ENCODE measurements around the gene AKAP9.
"Not testable (repeated sequence)": the region's sequence is repeated elsewhere in the genome, so short reads cannot be mapped to it uniquely, and the experiment has no call there.

The AKAP9 gene

GRCh38 chr7:91940572-91941341 is at the start of gene AKAP9:
Gene AKAP9, plus strand, starts transcription at chr7:91940862. Its CDS starts 238 bp downstream, at chr7:91941100.
- DNase-seq (ENCODE audit: low read depth) = peak; percentile 81

DNA sequence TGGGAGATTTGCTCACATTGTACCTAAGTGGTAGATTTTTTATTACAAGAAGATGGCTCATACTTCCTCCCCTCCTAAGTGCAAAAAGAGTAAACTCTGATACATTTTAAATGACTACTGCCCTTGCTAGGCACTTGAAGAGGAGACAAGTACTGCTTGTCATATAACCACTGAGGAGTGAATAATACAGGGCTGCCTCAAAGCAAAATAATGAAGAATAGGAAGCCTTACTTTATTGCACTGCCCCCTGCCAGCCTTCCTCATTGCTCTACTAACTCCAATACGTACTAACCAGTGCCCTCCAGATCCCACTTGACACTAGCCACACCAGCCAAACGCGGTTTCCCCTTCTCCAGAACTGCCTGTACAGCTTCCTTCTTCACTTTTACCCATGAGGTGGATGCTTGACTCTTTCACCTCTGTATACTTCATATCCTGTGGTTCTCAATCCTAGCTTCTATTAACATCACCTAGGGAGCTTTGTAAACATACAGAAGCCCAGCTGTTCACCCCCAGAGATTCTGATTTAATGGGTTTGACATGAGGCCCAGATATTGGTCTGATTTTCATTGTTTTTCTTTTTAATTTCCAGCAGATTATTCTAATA is 48.5 kb upstream of the AKAP9 start:
- DNase-seq (ENCODE audit: low read depth) = no peak

DNA sequence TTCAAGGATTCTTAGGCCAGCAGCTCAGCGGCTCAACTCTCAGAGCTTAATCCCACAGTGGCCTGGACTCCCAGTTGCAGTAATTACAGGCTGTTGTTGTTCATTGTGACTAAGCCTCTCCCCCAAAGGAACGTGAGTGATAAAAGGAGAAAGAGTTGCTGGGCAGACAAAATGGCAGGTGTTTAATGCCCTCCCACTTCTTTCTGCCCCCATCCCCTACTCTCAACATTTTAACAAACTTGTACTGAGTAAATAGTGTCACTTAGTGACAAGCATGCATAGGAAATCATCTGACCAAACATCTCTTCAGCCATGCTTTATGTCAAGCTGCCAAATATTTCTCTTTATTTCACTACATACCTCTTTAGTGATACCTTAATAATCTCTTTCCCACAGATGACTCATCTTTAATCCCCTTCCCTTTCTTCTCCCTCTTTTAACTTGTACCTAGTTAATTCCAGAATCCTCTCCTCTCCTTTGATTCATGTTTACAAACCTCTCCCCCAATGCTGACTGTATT is 47.8 kb upstream of the AKAP9 start:
- no peak for DNase-seq (ENCODE audit: low read depth)

DNA sequence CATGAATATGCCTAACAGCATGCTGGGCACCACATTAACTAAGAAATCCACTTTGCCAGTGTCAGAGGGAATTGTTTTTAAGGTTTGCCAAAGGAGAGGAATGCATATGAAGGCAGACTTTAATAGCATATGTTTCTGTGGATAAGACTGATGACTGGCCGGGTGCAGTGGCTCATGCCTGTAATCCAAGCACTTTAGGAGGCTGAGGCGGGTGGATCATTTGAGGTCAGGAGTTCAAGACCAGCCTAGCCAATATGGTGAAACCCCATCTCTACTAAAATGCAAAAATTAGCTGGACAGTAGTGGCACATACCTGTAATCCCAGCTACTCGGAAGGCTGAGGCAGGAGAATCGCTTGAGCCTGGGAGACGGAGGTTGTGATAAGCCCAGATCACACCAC is 47.0 kb upstream of the AKAP9 start:
- DNase-seq (ENCODE audit: low read depth) = not testable (repeated sequence)

GRCh38 chr7:91894781-91895480 is 45.7 kb upstream of the AKAP9 start:
- DNase-seq (ENCODE audit: low read depth) = no peak

DNA sequence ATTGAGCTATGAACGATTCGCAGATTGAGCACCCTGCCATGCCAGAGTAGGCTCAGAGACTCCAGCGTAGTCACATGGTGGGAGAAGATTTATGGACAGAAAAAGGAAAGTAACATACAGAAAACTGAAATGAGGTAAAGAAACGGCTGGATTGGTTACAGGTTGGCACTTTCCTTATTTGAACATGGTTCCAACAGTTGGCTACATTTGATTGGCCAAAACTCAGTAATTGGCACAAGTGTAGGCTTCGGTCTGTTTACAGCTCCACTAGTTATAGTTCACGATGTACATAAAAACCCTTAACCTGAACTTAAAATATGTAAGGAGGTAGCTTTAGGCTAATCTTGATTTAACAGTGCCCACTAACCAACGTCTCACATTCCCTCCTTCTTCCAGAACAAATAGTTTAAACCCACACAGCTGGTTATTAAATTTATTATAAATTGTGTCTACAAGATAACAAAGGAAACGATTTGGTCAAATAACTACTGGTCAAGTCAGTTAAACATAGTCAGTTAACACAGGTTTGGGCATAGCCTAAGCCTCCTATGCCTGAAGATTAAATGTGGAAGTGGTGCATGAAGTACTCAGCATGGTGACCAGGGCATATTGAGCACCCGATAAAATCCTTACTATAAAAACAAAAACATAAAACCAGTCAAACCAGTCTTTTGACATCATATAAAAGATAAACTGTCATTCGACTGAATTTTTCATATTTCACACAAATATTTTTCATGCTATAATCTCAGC is 42.2 kb upstream of the AKAP9 start:
- no peak for DNase-seq (ENCODE audit: low read depth)

DNA sequence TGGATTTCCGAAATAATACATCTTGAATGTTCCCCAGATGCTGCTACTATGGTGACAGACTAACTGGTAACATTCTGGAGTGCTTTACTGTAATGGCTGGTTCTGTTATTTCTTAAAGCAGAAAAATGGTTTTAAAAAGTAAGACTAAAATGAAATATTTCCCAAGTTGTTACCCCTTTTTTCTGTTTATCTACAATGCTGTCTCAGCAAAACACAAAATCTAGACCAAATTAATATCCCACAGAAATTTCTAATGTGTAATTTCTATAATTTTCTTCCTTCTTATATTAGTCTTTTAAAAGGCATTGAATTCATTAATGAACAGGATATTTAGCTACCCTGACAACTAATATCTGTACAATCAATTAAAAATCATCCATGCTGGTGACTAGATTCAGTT is 41.1 kb upstream of the AKAP9 start:
- no peak for DNase-seq (ENCODE audit: low read depth)

- no peak for DNase-seq (ENCODE audit: low read depth)
These were observed 30.5 kb upstream of the AKAP9 start for GRCh38 chr7:91910171-91910570.

- no peak for DNase-seq (ENCODE audit: low read depth)
These were observed 29.5 kb upstream of the AKAP9 start for GRCh38 chr7:91911121-91911520.

- DNase-seq (ENCODE audit: low read depth) = no peak
These were observed 28.2 kb upstream of the AKAP9 start for GRCh38 chr7:91912494-91912893.

DNA sequence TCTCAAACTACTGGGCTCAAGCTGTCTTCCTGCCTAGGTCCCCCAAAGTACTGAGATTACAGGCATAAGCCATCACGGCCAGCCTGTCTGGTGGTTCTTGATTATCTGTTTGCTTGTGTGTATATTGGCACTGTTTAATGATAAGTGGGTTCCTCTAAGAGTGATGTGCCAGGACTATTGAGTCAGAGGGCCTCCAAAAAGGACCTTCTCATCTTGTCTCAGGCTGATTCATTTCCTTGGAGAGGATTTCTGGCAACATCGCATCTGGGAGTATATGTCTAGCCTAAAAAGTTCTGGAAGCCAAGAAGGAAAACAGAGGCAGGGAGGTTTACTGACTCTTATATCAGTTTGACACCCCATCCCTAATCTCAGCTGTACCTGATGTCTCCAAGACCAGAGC is 27.1 kb upstream of the AKAP9 start:
- DNase-seq (ENCODE audit: low read depth) = no peak

DNA sequence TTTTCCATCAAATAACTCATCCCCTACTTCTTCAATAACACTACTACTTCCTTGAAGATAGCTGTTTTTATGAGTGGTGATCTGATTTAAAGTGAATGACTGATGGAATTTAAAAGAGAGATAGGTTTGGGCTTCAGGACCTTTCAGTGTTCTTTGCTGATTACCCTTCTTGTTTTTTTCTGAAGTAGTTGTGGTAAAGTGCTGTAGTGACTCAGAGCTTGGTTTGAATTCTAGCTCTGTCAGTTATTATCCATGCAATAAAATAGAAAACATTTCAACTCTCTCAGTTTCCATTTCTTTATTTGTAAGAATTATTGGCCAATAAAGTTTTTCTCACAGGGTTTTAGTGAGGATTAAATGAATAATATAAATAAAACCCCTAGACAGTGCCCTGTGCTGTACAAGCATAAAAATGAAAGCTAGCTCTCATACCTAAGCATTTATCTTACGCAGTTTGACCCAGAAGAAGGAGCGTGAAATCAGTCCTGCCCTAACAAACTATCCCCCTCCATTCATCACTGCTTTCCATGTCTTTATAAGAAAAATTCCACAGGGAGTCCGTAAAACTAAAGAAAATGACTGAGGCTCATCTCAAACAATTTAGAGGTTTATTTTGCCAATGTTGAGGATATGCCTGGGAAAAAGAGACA is 25.1 kb upstream of the AKAP9 start:
- DNase-seq (ENCODE audit: low read depth) = no peak

GRCh38 chr7:91916051-91916440 is 24.6 kb upstream of the AKAP9 start:
- DNase-seq (ENCODE audit: low read depth) = no peak

GRCh38 chr7:91918356-91918755 is 22.3 kb upstream of the AKAP9 start:
- DNase-seq (ENCODE audit: low read depth) = no peak

- no peak for DNase-seq (ENCODE audit: low read depth)
These were observed 17.8 kb upstream of the AKAP9 start for GRCh38 chr7:91922857-91923256.

DNA sequence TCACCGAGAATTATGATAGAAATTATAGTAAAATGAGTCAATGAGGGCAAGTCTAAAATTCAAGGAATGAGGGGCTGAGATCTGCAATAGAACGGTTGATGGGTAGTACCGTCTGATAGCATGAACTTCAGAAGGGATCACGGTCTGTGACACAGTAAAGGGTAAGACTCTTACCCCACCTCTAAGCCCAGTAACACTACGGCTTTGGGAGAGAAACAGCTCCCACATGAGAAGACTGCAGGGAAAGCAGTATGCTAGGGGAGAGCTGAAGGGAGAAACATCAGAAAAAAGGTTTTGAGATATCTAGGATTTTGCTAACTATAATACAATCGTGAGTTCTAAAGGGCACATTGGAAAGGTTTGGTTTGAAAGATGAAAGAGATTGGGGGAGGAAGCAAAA is 12.8 kb upstream of the AKAP9 start:
- no peak for DNase-seq (ENCODE audit: low read depth)

DNA sequence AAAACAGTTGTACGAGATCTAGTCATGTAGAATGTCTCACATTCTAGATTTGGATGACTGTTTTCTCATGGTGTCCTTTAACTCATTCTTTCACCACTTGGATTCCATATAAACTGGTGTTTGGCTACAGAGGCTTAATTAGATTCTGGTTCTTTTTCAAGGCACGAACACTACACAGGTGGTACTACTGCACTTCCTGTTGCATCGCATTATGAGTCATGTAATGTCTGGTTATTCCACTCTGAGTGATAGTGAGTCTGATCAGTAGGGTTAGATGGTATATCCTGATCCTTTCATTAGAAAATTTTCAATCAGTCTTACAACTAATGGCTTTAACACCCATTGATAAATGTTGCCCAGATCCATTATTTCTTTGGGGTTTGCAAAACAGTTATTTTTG is 11.2 kb upstream of the AKAP9 start:
- no peak for DNase-seq (ENCODE audit: low read depth)

GRCh38 chr7:91940171-91940570 is 491 bp upstream of the AKAP9 start:
- no peak for DNase-seq (ENCODE audit: low read depth)

DNA sequence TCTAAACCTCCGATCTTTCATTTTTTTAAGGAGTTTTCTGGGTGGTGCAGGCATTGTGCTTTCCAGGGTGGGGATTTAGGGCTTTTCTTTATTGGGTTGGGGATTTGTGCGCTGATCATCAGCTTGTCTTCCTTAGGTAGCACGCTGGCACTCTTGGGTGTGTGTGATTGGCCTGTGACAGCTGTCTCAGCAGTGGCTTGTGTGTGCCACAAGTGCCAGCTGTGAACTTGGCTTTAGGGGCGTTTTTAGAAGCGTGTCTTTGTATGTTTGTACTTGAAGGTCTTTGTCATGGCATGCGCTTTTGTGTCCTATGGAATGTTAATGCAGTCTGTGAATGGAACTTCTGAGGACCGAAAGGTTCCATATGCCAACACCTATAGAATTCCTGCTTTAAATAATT is 788 bp downstream of the AKAP9 start:
- DNase-seq (ENCODE audit: low read depth) = no peak

DNA sequence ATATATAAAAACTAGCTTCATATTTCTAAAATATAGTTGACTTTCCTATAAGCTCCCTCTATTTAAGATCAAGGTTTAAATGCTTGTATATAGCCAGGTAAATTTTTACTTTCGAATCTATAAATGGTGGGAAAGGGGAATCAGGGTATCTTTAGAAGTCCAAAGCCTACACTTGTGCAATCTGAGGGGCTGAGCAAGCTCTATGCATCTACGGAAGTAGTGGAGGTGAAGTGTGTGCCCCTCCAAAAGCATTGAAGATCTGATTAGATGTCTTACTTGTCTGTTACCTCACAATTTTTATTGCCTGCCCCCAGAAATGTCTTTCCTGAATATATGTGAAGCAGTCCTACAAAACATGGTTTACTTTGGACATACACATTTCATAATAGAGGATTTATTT is 1.6 kb downstream of the AKAP9 start:
- DNase-seq (ENCODE audit: low read depth) = no peak

DNA sequence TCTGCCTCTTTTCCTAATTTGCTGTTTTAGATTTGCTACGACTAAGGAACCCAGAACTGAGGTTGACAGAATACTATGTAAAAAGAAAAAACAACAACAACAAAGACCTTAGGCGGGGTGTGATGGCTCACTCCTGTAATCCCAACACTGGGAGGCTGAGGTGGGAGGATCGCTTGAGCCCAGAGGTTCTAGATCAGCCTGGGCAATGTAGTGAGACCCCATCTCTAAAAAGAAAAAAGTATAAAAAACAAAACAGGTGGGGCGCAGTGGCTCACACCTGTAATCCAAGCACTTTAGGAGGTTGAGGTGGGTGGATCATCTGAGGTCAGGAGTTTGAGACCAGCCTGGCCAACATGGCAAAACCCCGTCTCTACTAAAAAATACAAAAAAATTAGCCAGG is 4.3 kb downstream of the AKAP9 start:
- DNase-seq (ENCODE audit: low read depth) = not testable (repeated sequence)

DNA sequence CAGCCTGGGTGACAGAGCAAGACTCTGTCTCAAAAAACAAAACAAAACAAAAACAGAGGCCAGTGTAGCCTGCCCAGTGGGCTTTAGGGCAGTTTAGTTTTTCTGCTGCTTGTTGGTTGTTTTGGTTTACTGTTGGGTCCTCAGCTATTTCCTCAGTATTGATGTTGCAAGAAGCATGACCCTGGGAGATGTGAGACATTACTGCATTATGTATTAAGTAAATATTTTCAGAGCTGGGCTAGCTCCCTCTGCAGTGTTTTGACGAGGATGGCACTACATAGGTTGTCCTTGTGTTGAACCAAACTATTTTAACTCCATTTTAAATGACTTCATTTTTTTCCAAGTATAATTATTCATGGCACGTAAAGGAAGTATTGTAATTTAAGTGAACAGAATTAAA is 4.8 kb downstream of the AKAP9 start:
- DNase-seq (ENCODE audit: low read depth) = no peak

Data from stimulated activated CD8-positive, alpha-beta memory T cell treated with anti-CD3 and anti-CD28 coated beads, Interleukin-12 subunit alpha, Interleukin-12 subunit beta, amount 100 ng/mL, for 4 hours (primary cell).